ENCODE measurements around the gene IL22.

Gene IL22

GRCh38 chr12:68272732-68273131 lies 19.3 kb upstream of the IL22 start:
- Histone ChIP-seq H3K9me3 (ENCODE audit: control extremely low read depth in 1 of 5, control insufficient read depth in 4 of 5, insufficient read depth in 2 of 5, low read depth in 1 of 5, low read length in 4 of 5) (no peaks in the 10 kb centered on the region), H3K4me3 (ENCODE audit: control insufficient read depth in 1 of 7, extremely low read depth in 1 of 7, insufficient read depth in 4 of 7, low read depth in 2 of 7, low read length in 6 of 7) (no peak overlapping the region), H3K36me3 (ENCODE audit: control insufficient read depth in 4 of 4, insufficient read depth in 4 of 4, low read length in 3 of 4) (no peaks in the 10 kb centered on the region), H3K4me1 (ENCODE audit: control extremely low read depth in 1 of 4, control insufficient read depth in 4 of 4, insufficient read depth in 4 of 4, low read length in 3 of 4) (peaks cover 0 to 4% (median 0%) of the 10 kb centered on the region in 4 experiments), H3K27ac (ENCODE audit: insufficient read depth in 1 of 2, low read depth in 1 of 2, low read length in 2 of 2, poor library complexity in 1 of 2, severe bottlenecking in 2 of 2) (no peak overlapping the region), H3K27me3 (replicated peaks in 2 of 5; ENCODE audit: control insufficient read depth in 4 of 5, insufficient read depth in 5 of 5, low read length in 4 of 5) (no peaks in the 10 kb centered on the region)
- POLR2A ChIA-PET, result no interaction called here
- DNase-seq, result no peak
- CTCF ChIA-PET, result no interaction called here

DNA sequence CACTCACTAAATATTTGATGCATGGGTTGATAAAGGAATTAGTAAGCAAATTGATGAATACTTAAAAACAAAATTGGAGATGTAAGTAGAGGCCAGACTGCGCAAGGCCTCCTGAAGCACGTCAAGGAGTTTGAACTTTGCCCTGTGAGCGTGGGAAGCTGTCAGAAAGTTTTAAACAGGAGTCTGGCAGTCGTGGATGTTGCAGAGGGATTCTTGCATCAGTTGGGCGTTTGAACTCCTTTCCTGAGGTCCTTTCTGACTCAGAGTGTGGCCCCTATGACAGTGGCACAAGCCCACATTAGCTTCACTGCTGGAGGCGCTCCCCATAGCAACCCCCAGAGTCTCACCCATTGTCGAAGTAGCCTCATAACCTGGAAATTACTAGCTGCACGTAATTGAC lies 17.9 kb upstream of the IL22 start:
- Histone ChIP-seq H3K27ac (ENCODE audit: insufficient read depth in 1 of 2, low read depth in 1 of 2, low read length in 2 of 2, poor library complexity in 1 of 2, severe bottlenecking in 2 of 2) (no peak overlapping the region), H3K4me1 (ENCODE audit: control extremely low read depth in 1 of 4, control insufficient read depth in 4 of 4, insufficient read depth in 4 of 4, low read length in 3 of 4) (peaks cover 0 to 4% (median 0%) of the 10 kb centered on the region in 4 experiments), H3K36me3 (ENCODE audit: control insufficient read depth in 4 of 4, insufficient read depth in 4 of 4, low read length in 3 of 4) (no peaks in the 10 kb centered on the region), H3K4me3 (ENCODE audit: control insufficient read depth in 1 of 7, extremely low read depth in 1 of 7, insufficient read depth in 4 of 7, low read depth in 2 of 7, low read length in 6 of 7) (no peak overlapping the region), H3K9me3 (ENCODE audit: control extremely low read depth in 1 of 5, control insufficient read depth in 4 of 5, insufficient read depth in 2 of 5, low read depth in 1 of 5, low read length in 4 of 5) (no peaks in the 10 kb centered on the region), H3K27me3 (replicated peaks in 2 of 5; ENCODE audit: control insufficient read depth in 4 of 5, insufficient read depth in 5 of 5, low read length in 4 of 5) (no peaks in the 10 kb centered on the region)
- ChIA-PET CTCF (no interaction called here), POLR2A (no interaction called here)
- DNase-seq, result no peak
- WGBS (ENCODE audit: insufficient coverage), result 94% methylated on average over 5 of the region's 8 CpGs

DNA sequence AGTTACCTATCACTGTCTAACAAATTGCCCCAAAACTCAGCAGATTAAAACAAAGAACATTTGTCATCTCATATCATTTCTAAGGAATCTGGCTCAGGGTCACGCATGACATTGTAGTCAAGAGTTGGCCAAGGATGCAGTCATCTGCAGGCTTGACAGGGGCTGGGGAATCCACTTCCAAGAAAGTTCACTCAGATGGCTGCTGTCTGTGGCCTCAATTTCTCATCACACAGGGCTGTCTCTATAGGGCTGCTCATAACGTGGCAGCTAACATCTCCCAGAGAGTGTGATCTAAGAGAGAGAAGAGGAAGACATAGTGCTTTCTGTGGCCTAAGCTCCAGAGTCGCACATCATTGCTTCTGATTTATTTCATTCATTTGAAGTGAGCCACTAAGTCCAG lies 17.0 kb upstream of the IL22 start:
- H3K4me1 ChIP-seq (ENCODE audit: control extremely low read depth in 1 of 4, control insufficient read depth in 4 of 4, insufficient read depth in 4 of 4, low read length in 3 of 4), result peaks cover 0 to 4% (median 0%) of the 10 kb centered on the region in 4 experiments
- 94% methylated on average over 2 of the region's 3 CpGs for WGBS (ENCODE audit: insufficient coverage)
- ChIA-PET POLR2A (no interaction called here), CTCF (no interaction called here)
- H3K27me3 ChIP-seq (replicated peaks in 2 of 5; ENCODE audit: control insufficient read depth in 4 of 5, insufficient read depth in 5 of 5, low read length in 4 of 5), result no peaks in the 10 kb centered on the region
- no peak for DNase-seq
- no peaks in the 10 kb centered on the region for H3K9me3 ChIP-seq (ENCODE audit: control extremely low read depth in 1 of 5, control insufficient read depth in 4 of 5, insufficient read depth in 2 of 5, low read depth in 1 of 5, low read length in 4 of 5)
- no peak overlapping the region for H3K4me3 ChIP-seq (ENCODE audit: control insufficient read depth in 1 of 7, extremely low read depth in 1 of 7, insufficient read depth in 4 of 7, low read depth in 2 of 7, low read length in 6 of 7)
- H3K27ac ChIP-seq (ENCODE audit: insufficient read depth in 1 of 2, low read depth in 1 of 2, low read length in 2 of 2, poor library complexity in 1 of 2, severe bottlenecking in 2 of 2), result no peak overlapping the region
- no peaks in the 10 kb centered on the region for H3K36me3 ChIP-seq (ENCODE audit: control insufficient read depth in 4 of 4, insufficient read depth in 4 of 4, low read length in 3 of 4)

GRCh38 chr12:68269779-68270178 lies 16.4 kb upstream of the IL22 start:
- 100% methylated on average over 1 of the region's 2 CpGs for WGBS (ENCODE audit: insufficient coverage)
- peaks cover 0 to 4% (median 0%) of the 10 kb centered on the region in 4 experiments for H3K4me1 ChIP-seq (ENCODE audit: control extremely low read depth in 1 of 4, control insufficient read depth in 4 of 4, insufficient read depth in 4 of 4, low read length in 3 of 4)
- ChIA-PET POLR2A (no interaction called here), CTCF (interaction anchor here (1.5 kb wide), 1 partner anchor 30 kb away, joined by 3 read pairs; no protein-coding TSS in a partner anchor)
- H3K9me3 ChIP-seq (ENCODE audit: control extremely low read depth in 1 of 5, control insufficient read depth in 4 of 5, insufficient read depth in 2 of 5, low read depth in 1 of 5, low read length in 4 of 5), result no peaks in the 10 kb centered on the region
- H3K27ac ChIP-seq (ENCODE audit: insufficient read depth in 1 of 2, low read depth in 1 of 2, low read length in 2 of 2, poor library complexity in 1 of 2, severe bottlenecking in 2 of 2), result no peak overlapping the region
- H3K36me3 ChIP-seq (ENCODE audit: control insufficient read depth in 4 of 4, insufficient read depth in 4 of 4, low read length in 3 of 4), result no peaks in the 10 kb centered on the region
- no peak overlapping the region for H3K4me3 ChIP-seq (ENCODE audit: control insufficient read depth in 1 of 7, extremely low read depth in 1 of 7, insufficient read depth in 4 of 7, low read depth in 2 of 7, low read length in 6 of 7)
- no peaks in the 10 kb centered on the region for H3K27me3 ChIP-seq (replicated peaks in 2 of 5; ENCODE audit: control insufficient read depth in 4 of 5, insufficient read depth in 5 of 5, low read length in 4 of 5)
- DNase-seq, result no peak

DNA sequence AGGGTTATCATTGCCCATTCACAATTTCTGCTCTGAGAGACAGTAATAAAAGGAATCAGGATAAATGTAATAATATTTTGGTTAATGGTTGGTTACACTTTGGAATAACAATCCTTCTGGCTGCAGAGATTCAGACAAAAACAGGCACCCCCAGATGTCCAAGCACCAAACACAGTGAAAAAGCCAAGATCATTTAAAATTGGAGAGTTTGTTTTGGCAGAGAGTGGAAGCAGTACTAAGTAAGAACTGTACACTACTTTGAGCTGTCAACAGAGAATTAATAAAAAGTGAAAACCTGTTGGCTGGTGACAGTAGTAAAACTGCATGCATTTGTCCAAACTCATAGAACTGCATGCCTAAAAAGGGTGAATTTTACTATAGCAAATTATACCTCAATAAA lies 15.6 kb upstream of the IL22 start:
- Histone ChIP-seq H3K9me3 (ENCODE audit: control extremely low read depth in 1 of 5, control insufficient read depth in 4 of 5, insufficient read depth in 2 of 5, low read depth in 1 of 5, low read length in 4 of 5) (no peaks in the 10 kb centered on the region), H3K27ac (ENCODE audit: insufficient read depth in 1 of 2, low read depth in 1 of 2, low read length in 2 of 2, poor library complexity in 1 of 2, severe bottlenecking in 2 of 2) (no peak overlapping the region), H3K4me1 (ENCODE audit: control extremely low read depth in 1 of 4, control insufficient read depth in 4 of 4, insufficient read depth in 4 of 4, low read length in 3 of 4) (peaks cover 0 to 4% (median 0%) of the 10 kb centered on the region in 4 experiments), H3K27me3 (replicated peaks in 2 of 5; ENCODE audit: control insufficient read depth in 4 of 5, insufficient read depth in 5 of 5, low read length in 4 of 5) (no peaks in the 10 kb centered on the region), H3K4me3 (ENCODE audit: control insufficient read depth in 1 of 7, extremely low read depth in 1 of 7, insufficient read depth in 4 of 7, low read depth in 2 of 7, low read length in 6 of 7) (no peak overlapping the region), H3K36me3 (ENCODE audit: control insufficient read depth in 4 of 4, insufficient read depth in 4 of 4, low read length in 3 of 4) (no peaks in the 10 kb centered on the region)
- ChIA-PET POLR2A (no interaction called here), CTCF (interaction anchor here (1.5 kb wide), 1 partner anchor 29 kb away, joined by 3 read pairs; no protein-coding TSS in a partner anchor)
- no peak for DNase-seq

DNA sequence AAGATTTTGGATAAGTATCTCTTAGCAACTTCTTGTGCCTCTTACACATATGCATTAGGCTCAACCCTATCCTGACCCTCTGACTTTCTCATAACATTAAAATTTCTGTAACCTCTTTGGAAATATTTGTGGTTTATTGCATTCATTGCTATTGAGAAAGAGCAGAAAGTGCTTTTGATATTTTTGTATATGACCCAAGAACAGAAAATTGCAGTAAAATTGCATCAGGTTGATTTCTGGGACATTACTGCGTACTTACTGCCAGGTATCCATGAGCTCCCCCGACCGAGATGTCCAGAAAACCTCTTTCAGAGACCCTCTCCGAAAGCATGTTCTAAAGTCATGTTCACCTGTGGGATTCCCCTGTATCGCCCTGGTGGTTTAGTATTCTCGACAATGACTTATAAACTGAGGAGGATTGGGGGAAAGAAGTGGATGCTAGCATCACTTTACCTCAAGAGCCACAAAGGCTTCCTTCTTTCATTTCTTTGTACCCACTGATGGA lies 14.5 kb upstream of the IL22 start:
- H3K4me3 ChIP-seq (ENCODE audit: control insufficient read depth in 1 of 7, extremely low read depth in 1 of 7, insufficient read depth in 4 of 7, low read depth in 2 of 7, low read length in 6 of 7), result no peak overlapping the region
- 69% methylated on average over 4 of the region's 6 CpGs for WGBS (ENCODE audit: insufficient coverage)
- H3K4me1 ChIP-seq (ENCODE audit: control extremely low read depth in 1 of 4, control insufficient read depth in 4 of 4, insufficient read depth in 4 of 4, low read length in 3 of 4), result peaks cover 0 to 4% (median 0%) of the 10 kb centered on the region in 4 experiments
- no peaks in the 10 kb centered on the region for H3K36me3 ChIP-seq (ENCODE audit: control insufficient read depth in 4 of 4, insufficient read depth in 4 of 4, low read length in 3 of 4)
- no peaks in the 10 kb centered on the region for H3K9me3 ChIP-seq (ENCODE audit: control extremely low read depth in 1 of 5, control insufficient read depth in 4 of 5, insufficient read depth in 2 of 5, low read depth in 1 of 5, low read length in 4 of 5)
- no peak for DNase-seq
- ChIA-PET CTCF (no interaction called here), POLR2A (no interaction called here)
- no peak overlapping the region for H3K27ac ChIP-seq (ENCODE audit: insufficient read depth in 1 of 2, low read depth in 1 of 2, low read length in 2 of 2, poor library complexity in 1 of 2, severe bottlenecking in 2 of 2)
- no peaks in the 10 kb centered on the region for H3K27me3 ChIP-seq (replicated peaks in 2 of 5; ENCODE audit: control insufficient read depth in 4 of 5, insufficient read depth in 5 of 5, low read length in 4 of 5)

GRCh38 chr12:68264857-68265256 lies 11.5 kb upstream of the IL22 start:
- no peak overlapping the region for H3K4me3 ChIP-seq (ENCODE audit: control insufficient read depth in 1 of 7, extremely low read depth in 1 of 7, insufficient read depth in 4 of 7, low read depth in 2 of 7, low read length in 6 of 7)
- H3K36me3 ChIP-seq (ENCODE audit: control insufficient read depth in 4 of 4, insufficient read depth in 4 of 4, low read length in 3 of 4), result no peaks in the 10 kb centered on the region
- H3K27me3 ChIP-seq (replicated peaks in 2 of 5; ENCODE audit: control insufficient read depth in 4 of 5, insufficient read depth in 5 of 5, low read length in 4 of 5), result no peaks in the 10 kb centered on the region
- H3K4me1 ChIP-seq (ENCODE audit: control extremely low read depth in 1 of 4, control insufficient read depth in 4 of 4, insufficient read depth in 4 of 4, low read length in 3 of 4), result peaks cover 0 to under 1% (median 0%) of the 10 kb centered on the region in 4 experiments
- ChIA-PET CTCF (interaction anchor here (1.2 kb wide), 1 partner anchor 42 kb away, joined by 3 read pairs; no protein-coding TSS in a partner anchor), POLR2A (no interaction called here)
- WGBS (ENCODE audit: insufficient coverage), result 100% methylated on average over 1 of the region's 2 CpGs
- no peak for DNase-seq
- no peaks in the 10 kb centered on the region for H3K9me3 ChIP-seq (ENCODE audit: control extremely low read depth in 1 of 5, control insufficient read depth in 4 of 5, insufficient read depth in 2 of 5, low read depth in 1 of 5, low read length in 4 of 5)
- H3K27ac ChIP-seq (ENCODE audit: insufficient read depth in 1 of 2, low read depth in 1 of 2, low read length in 2 of 2, poor library complexity in 1 of 2, severe bottlenecking in 2 of 2), result no peak overlapping the region

Data from common myeloid progenitor, CD34-positive (primary cell).